Activated B cell treated with CpG ODN at 0.5 μM for 24 hours (primary cell): ENCODE results near the gene SYNE1. TPM values are rescaled to one million over a fixed set of nuclear protein-coding genes. Genes with fewer than 3 reads are reported as not detected.

Experiments
- ATAC-seq: fragments of 200-7000 bp; cut with Tn5 transposase; one replicate; pipeline ENCODE4 v1.10.0; 2021; ENCODE audit warnings: low read depth, mild to moderate bottlenecking, moderate library complexity
- CTCF ChIA-PET: fragments of 350-600 bp; sonication (Branson Sonifier 250); formaldehyde crosslinking; loops from one replicate; lab custom pipeline; 2021; ENCODE audit warnings: antibody characterized with exemption; lab: Charles Lee
- POLR2A ChIA-PET: fragments of 350-600 bp; sonication (Branson Sonifier 250); formaldehyde crosslinking; loops from one replicate; lab custom pipeline; 2021; ENCODE audit warnings: antibody characterized with exemption; lab: Charles Lee
- DNase-seq: peaks from one replicate; pipeline ENCODE4 v3.0.0; 2022
- H3K27ac Mint-ChIP-seq: one replicate; pipeline ENCODE4 v1.8.0; 2020; ENCODE audit warnings: mixed read lengths
- H3K27me3 Mint-ChIP-seq: one replicate; pipeline ENCODE4 v1.8.0; 2021; ENCODE audit warnings: mixed read lengths
- H3K36me3 Mint-ChIP-seq: one replicate; pipeline ENCODE4 v1.8.0; 2021; ENCODE audit warnings: low read depth, mixed read lengths
- H3K4me1 Mint-ChIP-seq: one replicate; pipeline ENCODE4 v1.8.0; 2021; ENCODE audit warnings: mixed read lengths
- H3K4me3 Mint-ChIP-seq: one replicate; pipeline ENCODE4 v1.8.0; 2020; ENCODE audit warnings: mild to moderate bottlenecking, mixed read lengths
- H3K9me3 Mint-ChIP-seq: one replicate; pipeline ENCODE4 v1.8.0; 2020; ENCODE audit warnings: mixed read lengths
- CTCF ChIP-seq: fragments of 200-600 bp; IDR thresholded peaks from one replicate; pipeline ENCODE4 v1.8.0; 2022; ENCODE audit warnings: antibody characterized with exemption, mild to moderate bottlenecking
- intact Hi-C: fragments of 100-400 bp; cut with micrococcal nuclease; formaldehyde crosslinking; loops from one replicate; pipeline ENCODE4 v1.15.1; 2024
- total RNA-seq: library from RNA; stranded (reverse); gene quantifications from 2 replicates; pipeline ENCODE4 v1.2.3, GENCODE V29; 2022

Gene SYNE1
- total RNA-seq, 1 donor from 2014 or later = 74.9 TPM

- CTCF ChIA-PET = no interaction called here
- Mint-ChIP-seq H3K36me3 (no peaks in the 10 kb centered on the region), H3K4me1 (no peaks in the 10 kb centered on the region), H3K27me3 (no peaks in the 10 kb centered on the region), H3K4me3 (no peak overlapping the region), H3K27ac (no peak overlapping the region), H3K9me3 (no peaks in the 10 kb centered on the region)
- ATAC-seq (no peak), DNase-seq (no peak)
- intact Hi-C loops = no loop called here
- POLR2A ChIA-PET = no interaction called here
- TF ChIP-seq CTCF = no peak
Measured at GRCh38 chr6:152091201-152091600, 546.0 kb downstream of the SYNE1 start.

GRCh38 chr6:152089992-152090391 lies 547.2 kb downstream of the SYNE1 start:
- DNase-seq (no peak), ATAC-seq (no peak)
- Mint-ChIP-seq H3K9me3 (no peaks in the 10 kb centered on the region), H3K27ac (no peak overlapping the region), H3K27me3 (no peaks in the 10 kb centered on the region), H3K4me3 (no peak overlapping the region), H3K4me1 (no peaks in the 10 kb centered on the region), H3K36me3 (no peaks in the 10 kb centered on the region)
- TF ChIP-seq CTCF = no peak
- intact Hi-C loops = no loop called here
- POLR2A ChIA-PET = no interaction called here
- CTCF ChIA-PET = no interaction called here

DNA sequence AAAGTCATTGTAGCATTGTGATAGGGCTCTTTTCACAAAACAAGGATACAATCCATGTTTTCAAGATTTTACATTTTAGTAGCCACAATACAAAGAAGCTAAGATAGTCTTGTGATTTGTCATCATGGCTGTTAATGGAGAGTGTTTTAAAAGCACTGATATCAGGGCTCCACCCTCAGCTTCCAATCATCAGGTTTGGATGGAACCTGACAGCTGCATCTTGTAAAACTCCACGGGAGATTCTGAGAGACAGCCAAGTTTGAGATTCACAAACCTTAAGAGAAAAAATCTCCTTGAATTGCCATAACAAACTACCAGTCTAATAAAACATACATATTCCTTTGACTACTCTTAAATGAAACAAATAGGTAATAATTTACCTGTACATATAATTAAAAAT lies 549.5 kb downstream of the SYNE1 start:
- no peak overlapping the region for H3K4me3 Mint-ChIP-seq
- no peak overlapping the region for H3K27ac Mint-ChIP-seq
- no peaks in the 10 kb centered on the region for H3K4me1 Mint-ChIP-seq
- intact Hi-C loops = no loop called here
- no peak for TF ChIP-seq CTCF
- DNase-seq (no peak), ATAC-seq (no peak)
- POLR2A ChIA-PET = no interaction called here
- CTCF ChIA-PET = no interaction called here
- no peaks in the 10 kb centered on the region for H3K27me3 Mint-ChIP-seq
- no peaks in the 10 kb centered on the region for H3K36me3 Mint-ChIP-seq
- no peaks in the 10 kb centered on the region for H3K9me3 Mint-ChIP-seq

DNA sequence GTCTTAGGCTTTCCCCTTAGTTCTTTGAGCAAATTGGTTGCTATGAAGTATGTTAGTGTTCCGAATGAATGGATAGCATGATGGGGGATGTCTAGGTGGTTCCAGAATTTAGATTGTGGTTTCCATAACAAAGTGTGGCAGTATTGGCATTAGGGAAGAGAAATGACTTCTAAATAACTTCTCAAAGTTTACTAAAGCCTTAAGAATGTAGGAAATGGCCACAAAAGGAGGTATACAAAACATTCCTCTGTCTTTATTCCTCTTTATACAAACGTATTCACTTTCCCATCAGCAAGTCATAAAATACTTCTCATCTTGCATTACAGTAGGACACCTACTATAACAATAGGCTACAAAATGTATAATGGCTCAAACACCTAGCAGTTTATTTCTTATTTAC lies 550.1 kb downstream of the SYNE1 start:
- intact Hi-C loops = no loop called here
- H3K4me3 Mint-ChIP-seq = no peak overlapping the region
- CTCF ChIA-PET = no interaction called here
- H3K36me3 Mint-ChIP-seq = no peaks in the 10 kb centered on the region
- no peak overlapping the region for H3K27ac Mint-ChIP-seq
- no peaks in the 10 kb centered on the region for H3K27me3 Mint-ChIP-seq
- ATAC-seq (no peak), DNase-seq (no peak)
- H3K4me1 Mint-ChIP-seq = no peaks in the 10 kb centered on the region
- POLR2A ChIA-PET = no interaction called here
- TF ChIP-seq CTCF = no peak
- H3K9me3 Mint-ChIP-seq = no peaks in the 10 kb centered on the region

DNA sequence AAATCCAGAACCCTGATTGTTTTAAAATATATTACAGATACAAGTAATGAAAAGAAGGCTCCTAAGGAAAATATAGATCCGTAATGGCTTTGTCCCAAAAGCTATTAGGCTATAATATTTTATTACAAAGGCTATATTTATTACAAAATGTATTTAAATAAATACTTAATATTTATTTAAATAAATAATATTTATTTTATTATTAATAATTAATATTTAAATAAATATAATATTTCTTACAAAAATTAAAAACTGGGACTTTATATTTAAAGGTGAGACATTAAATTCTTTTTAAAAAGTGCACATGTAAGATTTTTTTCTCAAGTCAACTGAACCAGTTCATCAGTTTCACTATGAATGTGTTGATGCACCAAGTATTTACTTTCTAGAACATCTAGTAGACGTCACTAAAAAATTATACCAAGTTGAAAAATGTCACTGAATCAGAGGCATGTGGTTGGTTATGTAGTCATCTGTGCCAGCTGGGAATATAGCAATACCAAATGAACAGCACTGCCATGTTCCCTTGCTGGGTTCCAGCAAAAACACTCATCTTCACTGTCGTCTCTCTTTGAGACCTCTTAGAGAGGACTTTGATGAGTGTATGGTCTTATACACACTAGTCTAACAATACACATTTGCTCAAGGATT lies 550.8 kb downstream of the SYNE1 start:
- DNase-seq (no peak), ATAC-seq (no peak)
- H3K27ac Mint-ChIP-seq = no peak overlapping the region
- H3K27me3 Mint-ChIP-seq = no peaks in the 10 kb centered on the region
- no peak for TF ChIP-seq CTCF
- POLR2A ChIA-PET = no interaction called here
- no peaks in the 10 kb centered on the region for H3K4me1 Mint-ChIP-seq
- CTCF ChIA-PET = no interaction called here
- no peaks in the 10 kb centered on the region for H3K36me3 Mint-ChIP-seq
- no peaks in the 10 kb centered on the region for H3K9me3 Mint-ChIP-seq
- no peak overlapping the region for H3K4me3 Mint-ChIP-seq
- intact Hi-C loops = no loop called here
